Stimulated activated naive CD8-positive, alpha-beta T cell treated with anti-CD3 and anti-CD28 coated beads, Interleukin-15, Interleukin-2, amounts not matched to agents 100 U/mL and 50 U/mL, for 24 hours (primary cell): ENCODE measurements around the gene GSTM1.
A peak's percentile ranks its signal among the peaks of the same experiment; 100 is the strongest.

ENCODE experiments used
- ATAC-seq: fragments of 150-1000 bp; cut with Tn5 transposase; one replicate; pipeline ENCODE4 v1.10.0; 2021
- DNase-seq: peaks from one replicate; pipeline ENCODE4 v3.0.0; 2021

The GSTM1 gene

DNA sequence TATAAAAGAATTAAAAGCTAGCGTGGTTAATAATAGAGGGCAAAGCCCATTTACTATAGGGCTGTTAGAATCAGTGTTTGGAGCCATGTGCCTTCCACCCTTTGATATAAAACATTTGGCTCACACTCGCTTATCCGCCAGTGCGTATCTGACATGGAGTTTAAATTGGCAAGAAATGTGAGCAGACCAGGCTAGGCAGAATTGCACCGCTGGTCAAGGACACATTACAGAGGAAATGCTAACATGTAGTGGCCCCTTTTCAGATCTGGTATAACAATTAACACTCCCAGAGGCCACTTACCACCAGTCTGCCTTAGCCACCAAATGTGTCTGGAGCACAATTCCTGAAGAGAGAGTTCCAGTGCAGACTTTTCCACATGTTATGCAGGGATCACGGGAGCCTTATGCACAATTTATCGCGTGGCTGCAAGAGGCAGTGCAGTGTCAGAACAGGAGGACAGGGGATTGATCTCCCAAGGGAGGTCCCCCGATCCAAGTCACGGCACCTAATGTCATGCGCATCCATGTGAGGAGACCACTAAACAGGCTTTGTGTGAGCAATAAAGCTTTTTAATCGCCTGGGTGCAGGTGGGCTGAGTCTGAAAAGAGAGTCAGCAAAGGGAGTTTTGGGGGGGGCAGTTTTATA, 39.2 kb downstream of the GSTM1 start:
- DNase-seq, result no peak
- no peak for ATAC-seq

DNA sequence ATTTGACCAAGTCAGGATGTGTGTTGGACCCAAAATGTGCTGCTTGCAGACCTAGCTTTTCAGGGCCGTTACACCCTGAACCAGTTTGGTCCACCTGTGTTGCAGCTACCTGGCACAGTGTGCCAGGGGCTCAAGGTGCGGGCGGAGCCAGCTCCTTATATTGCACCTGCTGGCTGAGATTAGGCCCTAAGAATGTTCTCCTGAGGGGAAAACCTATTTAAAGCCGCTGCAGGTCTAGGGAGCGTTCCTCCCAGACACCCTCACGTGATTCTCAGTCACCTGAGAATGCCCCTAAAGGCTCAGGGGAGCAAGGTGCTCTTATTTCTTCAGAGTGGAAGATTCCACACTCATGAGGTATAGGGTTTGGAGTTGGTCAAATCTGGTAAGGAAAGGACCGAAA, 41.3 kb downstream of the GSTM1 start:
- DNase-seq (no peak), ATAC-seq (no peak)

DNA sequence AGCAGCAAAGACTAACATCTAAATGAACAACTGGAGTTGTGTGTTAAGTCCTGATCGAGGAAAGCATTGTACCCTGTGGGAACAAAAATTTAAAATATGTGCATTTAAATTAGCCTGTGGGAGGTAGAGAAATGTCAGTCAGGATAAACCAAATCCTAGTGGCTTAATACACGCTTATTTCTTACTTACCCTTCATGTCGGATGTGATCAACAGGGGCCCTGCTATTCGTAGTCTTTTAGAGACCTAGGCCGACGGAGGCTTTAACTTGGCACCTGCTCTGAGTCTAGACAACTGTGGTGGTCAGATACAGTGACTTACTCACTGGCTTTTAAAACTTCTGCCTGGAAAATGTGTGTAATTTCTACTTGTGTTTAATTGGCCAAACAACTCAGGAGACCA, 43.0 kb downstream of the GSTM1 start:
- DNase-seq (no peak), ATAC-seq (no peak)

DNA sequence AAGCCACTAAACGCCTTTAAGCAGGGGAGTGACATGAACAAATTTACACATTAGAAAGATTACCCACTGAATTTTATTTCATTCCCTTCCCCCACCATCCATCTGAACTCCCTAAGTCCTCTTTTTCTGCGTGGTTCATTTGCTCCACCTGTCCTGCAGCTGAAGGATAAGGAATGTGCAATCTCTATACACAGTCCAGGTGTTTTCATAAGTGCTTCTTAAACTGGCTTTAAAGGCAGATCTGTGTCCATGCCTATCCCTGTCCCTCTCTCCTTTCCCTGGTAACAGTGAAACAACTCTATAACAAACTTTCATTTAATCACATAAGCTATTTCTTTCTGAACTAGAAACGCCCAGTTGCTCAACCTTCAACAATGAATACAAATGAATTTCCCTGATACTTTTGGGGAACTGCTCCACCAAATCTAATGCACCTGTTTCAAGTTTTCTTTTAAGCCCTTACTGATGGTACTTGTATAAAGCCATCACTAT, 44.8 kb downstream of the GSTM1 start:
- no peak for DNase-seq
- ATAC-seq, result no peak

DNA sequence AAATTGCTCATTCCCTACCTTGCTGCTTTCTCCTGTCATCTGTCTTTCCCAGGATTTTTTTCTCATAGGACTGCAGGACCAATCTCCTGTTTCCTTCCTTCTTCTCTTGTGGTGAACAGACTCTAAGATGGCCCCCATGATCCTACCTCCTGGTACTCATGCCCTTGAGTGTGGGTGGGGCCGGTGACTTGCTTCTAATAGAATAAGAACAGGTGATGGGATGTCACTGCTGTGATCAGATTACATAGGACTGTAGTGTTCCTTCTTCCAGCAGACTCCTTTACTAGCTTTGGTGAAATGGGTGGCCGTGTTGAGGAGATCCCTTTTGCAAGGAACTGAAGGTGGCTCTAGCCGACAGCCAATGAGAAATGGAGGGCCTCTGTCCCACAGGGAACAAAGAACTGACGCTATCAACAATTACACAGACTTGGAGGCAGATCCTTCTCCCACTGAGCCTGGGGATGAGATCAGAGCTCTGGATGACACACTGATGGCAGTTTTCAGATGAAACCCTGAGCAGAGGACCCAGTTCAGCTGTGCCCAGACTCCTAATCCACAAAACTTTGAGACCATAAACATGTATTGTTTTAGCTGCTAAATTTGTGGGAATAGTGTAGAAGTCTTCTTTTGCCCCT, 45.7 kb downstream of the GSTM1 start:
- DNase-seq, result no peak
- ATAC-seq, result no peak

DNA sequence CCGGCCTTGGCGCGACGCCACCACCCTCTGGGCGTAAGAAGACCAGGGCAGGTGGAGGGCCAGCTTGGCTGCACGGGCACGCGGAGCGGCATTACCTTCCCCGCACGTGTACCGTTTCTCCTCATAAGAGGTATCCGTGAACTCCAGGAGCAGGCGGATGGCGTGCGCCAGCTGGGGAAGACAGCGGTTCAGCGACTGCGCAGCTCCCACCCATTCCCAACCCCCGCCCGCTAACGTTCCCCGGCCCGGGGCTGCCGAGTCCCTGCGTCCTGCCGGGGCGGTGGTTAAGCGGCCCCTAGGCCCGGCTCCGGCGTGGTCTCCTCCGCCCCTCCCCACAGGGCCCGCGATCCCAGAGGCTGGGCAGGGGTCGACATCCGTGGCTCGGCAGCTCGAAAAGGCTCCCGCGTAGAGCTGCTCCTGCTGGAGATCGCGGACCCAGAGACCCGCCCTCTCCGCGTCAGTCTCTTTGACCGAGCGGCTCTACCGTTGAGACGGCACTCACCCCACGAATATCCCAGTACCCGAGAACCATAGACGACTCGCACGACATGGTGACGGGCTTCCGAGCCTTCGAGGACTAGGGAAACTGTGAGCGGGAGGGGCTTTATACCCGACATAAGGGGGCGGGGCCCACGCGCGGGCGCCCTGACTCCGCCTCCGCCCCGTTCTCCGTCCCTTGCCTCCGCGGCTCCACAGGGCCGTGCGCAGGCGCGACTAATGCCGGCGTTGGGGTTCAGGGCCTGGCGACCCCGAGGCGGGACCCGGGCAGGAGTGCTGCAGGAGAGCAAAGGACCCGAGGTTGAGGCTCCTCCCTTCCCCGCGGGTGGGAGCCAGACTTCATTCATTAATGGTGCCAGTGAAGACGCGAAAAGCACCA, 52.4 kb downstream of the GSTM1 start:
- peak; percentile 84 for DNase-seq
- peak; percentile 94 for ATAC-seq

DNA sequence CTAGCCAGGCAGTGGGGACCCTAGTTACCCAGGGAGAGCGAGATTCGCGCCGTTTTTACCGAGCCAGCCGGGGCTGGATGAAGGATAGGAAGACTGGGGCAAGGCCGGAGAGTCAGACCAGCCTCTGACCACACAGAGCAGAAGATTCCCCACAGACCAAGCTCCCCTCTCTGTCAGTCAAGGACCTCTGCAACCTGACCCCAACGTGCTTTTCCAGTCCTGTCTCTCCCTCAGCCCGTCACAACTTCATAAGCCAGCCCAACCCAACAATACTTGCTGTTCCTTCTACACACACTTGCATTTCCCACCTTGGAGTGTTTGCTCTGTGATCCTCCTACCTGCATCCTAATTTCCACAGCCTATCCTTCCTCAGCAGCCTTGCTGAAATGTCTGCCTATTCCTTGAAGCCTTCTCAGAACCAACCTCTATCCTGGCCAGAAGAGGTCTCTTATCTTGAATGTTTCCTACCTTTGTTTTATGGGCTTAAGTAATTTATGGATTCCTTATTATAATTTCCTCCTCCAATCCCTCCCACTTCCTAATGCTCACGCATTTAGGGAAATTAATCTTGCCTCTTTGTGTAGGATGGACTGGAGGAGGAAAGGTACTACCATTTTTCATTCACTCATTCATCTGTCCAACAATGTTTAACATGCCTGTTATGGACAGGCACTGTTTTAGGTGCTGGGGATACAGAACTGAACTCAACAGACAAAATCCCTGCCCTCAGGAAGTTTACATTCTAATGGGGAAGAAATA, 53.2 kb downstream of the GSTM1 start, which contains the start of gene GSTM3:
GSTM3 (minus strand) TSS at position 424 of the 759 bp plus-strand sequence. CDS start 751 bp downstream, outside the sequence.
- DNase-seq (no peak), ATAC-seq (peak; percentile 10)
